ENCODE data around the gene SNX3.

The SNX3 gene

DNA sequence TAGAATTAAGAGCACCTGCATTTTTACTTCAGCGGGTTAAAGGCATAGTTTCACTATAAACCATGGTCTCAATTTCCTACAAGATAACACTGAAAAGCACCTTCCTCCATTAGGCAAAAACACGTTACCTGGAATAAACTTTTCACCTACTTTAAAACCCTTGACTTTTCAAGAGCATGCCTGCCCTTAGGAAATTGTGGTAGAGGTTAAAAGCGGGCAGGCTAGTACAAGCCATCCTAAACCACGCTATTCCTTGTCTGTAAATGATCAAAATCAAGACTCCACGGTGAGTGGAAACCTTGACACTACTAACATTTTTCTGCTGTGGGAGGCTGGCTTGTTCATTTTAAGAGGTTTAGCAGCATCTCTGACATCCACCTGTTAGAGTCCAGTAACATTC is 51.1 kb downstream of the SNX3 start:
- DNase-seq (ENCODE audit: low read depth in 1 of 2, low spot score in 1 of 2) = no peak

DNA sequence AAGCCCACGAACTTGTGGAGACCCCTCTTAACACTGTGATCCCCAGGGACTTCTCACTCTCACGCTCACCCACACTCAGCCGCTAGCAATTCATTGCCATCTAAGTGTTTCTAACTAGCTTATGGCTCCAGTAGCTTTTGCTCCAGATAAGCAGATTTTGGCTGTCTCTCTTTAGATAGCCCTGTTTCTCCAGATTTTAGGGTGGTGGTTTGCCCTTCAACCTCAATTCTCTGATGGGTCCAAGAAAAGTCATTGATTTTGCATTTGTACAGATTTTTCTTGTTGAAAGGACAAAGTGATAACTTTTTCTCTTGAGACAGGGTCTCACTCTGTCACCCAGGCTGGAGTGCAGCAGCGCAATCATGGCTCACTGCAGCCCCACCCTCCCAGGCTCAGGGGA is 53.8 kb downstream of the SNX3 start:
- DNase-seq (ENCODE audit: low read depth in 1 of 2, low spot score in 1 of 2) = no peak

DNA sequence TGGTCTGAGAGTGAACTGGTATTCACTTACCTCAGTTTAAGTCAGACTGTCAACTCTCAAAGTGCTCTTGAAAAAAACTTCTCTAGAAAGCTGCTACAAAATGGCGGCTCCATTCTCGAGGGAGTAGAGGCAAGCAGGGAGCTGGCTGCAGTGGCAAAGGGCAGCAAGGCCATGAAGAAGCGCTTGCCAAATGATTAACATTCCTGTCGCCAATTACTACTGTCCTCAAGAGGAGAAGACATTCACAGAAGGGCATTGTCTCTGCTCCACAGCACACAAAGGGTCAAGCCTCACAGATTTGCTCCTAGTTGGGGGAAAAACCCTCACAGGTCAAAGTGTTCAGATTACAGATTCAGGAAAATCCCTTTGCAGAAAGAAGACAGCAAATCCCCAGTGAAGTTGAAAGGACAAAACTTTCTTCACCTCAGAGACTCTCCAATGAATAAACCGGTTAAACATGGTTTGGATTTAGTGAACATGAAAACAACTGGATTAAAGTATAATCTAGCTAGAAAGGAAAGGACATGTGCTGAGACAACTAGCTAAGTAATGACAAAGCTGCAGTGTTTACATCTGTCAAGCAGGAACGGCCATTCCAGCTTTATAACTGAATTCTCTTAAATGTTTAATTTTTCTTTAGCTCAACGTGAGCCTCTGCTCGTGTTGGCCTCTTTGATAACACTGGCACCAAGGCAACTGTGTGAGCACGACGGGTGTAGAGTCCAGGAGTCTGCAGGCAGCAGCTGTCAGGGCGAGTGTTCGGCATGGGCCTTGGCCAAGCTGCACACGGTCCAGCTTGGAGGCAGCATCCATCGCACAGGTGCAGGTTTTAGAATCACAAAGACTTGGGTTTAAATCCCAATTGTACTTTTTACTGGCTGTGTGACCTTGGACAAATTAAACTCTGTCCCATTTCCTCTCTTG is 57.4 kb downstream of the SNX3 start:
- DNase-seq (ENCODE audit: low read depth in 1 of 2, low spot score in 1 of 2) = no peak

GRCh38 chr6:108200631-108201030 is 60.2 kb downstream of the SNX3 start:
- no peak for DNase-seq (ENCODE audit: low read depth in 1 of 2, low spot score in 1 of 2)

GRCh38 chr6:108200186-108200585 is 60.7 kb downstream of the SNX3 start:
- DNase-seq (ENCODE audit: low read depth in 1 of 2, low spot score in 1 of 2) = no peak

- no peak for DNase-seq (ENCODE audit: low read depth in 1 of 2, low spot score in 1 of 2)
These were observed 61.9 kb downstream of the SNX3 start for GRCh38 chr6:108198761-108199498.

DNA sequence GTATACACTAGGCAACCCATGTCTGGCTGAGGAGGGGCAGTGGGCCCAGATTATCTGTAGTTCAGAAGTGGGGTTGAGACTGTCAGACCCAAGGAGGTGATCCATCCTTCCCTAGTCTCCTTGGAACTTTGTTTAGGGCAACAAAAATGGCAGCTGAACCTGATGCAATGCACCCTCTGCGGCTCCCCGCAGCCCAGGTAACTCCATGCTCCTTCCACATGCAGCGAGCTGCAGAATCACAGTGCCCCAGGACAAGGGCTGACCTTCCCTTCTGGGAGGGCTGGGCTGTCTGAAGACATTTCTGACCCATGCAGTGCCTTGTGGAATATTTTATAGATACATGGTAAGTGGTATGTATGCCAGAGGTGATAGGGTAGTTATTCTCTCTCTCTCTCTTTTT is 65.6 kb downstream of the SNX3 start:
- no peak for DNase-seq (ENCODE audit: low read depth in 1 of 2, low spot score in 1 of 2)

- DNase-seq (ENCODE audit: low read depth in 1 of 2, low spot score in 1 of 2) = no peak
These were observed 66.3 kb downstream of the SNX3 start for GRCh38 chr6:108194503-108194902.

DNA sequence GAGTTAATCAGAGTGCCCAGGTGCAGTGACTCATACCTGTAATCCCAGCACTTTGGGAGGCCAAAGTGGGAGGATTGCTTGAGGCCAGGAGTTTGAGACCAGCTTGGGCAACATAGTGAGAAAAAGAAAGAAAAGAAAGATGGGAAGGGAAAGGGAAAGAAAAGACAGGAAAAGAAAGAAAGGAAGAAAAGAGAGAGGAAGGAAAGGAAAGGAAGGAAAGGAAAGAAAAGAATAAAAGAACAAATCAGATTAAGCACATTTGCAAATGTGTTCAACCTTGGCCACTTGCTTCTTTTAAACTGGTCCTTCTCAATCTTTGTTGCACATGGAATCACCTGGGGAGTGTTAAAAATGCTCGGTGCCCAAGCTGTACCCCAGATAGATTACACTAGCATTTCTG is 67.0 kb downstream of the SNX3 start:
- DNase-seq (ENCODE audit: low read depth in 1 of 2, low spot score in 1 of 2) = no peak

- no peak for DNase-seq (ENCODE audit: low read depth in 1 of 2, low spot score in 1 of 2)
These were observed 67.7 kb downstream of the SNX3 start for GRCh38 chr6:108193131-108193530.

DNA sequence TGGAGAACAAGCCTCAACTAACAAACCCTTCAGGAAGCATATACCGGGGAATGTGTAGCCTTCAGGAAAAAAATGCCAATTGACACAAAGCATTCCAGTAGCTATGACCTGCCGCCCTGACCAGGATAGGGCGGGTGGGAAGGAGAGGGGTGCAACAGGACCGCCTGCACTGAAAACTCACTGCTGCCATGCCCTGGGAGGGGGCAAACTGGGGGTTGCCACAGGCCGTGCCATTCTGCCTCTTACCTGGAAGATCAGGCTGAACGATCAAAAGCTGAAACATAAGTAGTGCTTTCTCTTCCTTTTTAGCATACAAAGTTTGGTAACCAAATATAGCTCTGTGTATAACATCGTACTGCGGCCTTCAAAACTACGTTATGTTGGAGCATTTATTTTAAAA is 73.3 kb downstream of the SNX3 start:
- DNase-seq (ENCODE audit: low read depth in 1 of 2, low spot score in 1 of 2) = no peak

DNA sequence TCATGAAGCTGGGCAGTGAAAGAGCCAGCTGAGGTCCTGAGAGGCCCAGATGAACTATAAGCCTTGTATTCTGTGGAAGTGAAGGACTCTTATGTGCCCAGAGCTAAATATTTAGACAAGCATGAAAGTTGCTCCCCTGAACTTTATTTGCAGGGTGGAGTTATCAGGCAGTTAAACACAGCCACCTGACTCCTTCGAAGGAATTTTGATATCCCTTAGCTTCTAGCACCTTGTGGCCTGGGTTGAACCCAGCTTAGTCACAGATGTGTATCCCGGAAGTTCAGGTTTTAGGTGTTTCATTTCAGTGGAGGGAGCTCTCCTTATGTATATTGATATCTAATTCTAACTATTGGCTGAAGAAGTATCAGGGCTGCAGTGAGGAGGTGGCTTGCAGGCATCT is 74.6 kb downstream of the SNX3 start:
- DNase-seq (ENCODE audit: low read depth in 1 of 2, low spot score in 1 of 2) = no peak

DNA sequence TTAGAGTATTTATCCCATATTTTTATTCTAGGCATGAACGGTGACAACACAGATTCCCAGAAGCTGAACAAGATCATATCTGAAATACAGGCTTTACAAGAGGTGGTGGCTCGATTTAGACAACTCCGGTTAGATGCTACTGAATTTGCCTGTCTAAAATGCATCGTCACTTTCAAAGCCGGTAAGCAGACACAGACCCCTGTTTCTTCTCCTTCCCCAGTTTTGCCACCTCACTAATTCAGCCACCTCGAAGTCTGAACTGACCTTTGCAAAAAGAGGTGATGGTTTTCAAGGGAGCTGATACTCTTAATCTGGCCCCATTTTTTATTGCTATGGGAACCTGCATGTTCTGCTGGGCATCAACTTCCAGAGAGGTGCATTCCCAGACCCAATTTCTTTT is 80.1 kb downstream of the SNX3 start:
- DNase-seq (ENCODE audit: low read depth in 1 of 2, low spot score in 1 of 2) = no peak

DNA sequence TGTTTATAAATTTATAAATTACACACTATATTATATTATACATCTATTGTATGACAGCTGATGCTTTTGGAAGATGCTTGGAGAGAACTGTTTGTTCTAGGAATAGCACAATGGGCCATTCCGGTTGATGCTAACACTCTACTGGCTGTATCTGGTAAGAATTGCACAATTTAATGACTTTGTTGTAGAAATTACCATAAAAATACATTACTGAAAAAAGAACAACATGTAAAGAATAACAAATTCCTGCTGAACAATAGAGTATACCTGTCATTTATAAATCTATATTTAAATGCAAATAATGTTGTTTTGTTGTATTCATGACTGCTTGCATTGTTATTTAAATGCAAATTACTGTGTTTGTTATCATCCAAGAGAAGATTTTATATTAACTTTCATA is 80.6 kb downstream of the SNX3 start:
- no peak for DNase-seq (ENCODE audit: low read depth in 1 of 2, low spot score in 1 of 2)

- no peak for DNase-seq (ENCODE audit: low read depth in 1 of 2, low spot score in 1 of 2)
These were observed 81.1 kb downstream of the SNX3 start for GRCh38 chr6:108179741-108180140.

- DNase-seq (ENCODE audit: low read depth in 1 of 2, low spot score in 1 of 2) = no peak
These were observed 84.4 kb downstream of the SNX3 start for GRCh38 chr6:108176281-108177089.

DNA sequence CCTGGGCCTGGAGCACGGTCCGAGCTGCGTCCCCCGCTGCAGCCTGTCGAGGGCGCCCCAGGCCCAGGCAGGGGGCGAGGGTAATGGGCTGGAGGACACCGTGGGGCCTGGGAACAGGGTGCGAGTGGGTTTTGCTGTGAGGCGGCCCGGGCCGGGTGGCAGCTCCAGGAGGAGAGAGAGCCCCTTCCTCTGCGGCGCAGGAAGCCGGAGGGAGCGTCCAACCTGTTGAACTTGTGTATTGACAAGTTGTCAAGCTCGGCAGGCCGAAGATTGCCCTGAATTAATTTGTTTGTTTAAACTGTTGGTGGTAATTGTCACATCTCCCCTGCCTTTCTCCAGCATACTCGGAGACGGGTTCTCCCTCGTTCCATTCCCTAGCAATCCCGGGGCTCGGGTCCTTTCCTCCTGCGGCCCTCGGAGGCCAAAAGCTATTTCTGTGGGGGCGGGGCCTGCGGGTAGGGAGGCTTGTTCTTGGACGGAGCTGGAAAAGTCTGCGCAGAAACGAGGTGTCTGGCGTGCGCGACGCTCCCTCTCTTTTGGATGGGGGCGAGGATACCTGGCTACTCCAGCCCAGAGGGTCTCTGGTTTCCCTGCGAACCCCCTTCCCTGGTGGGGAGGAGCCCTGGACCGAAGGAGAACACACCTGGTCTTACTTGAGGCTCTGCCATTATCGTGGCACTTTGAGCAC is 85.1 kb downstream of the SNX3 start:
- DNase-seq (ENCODE audit: low read depth in 1 of 2, low spot score in 1 of 2) = no peak

- DNase-seq (ENCODE audit: low read depth in 1 of 2, low spot score in 1 of 2) = no peak
These were observed 85.7 kb downstream of the SNX3 start for GRCh38 chr6:108175176-108175591.

GRCh38 chr6:108174371-108175175 is 86.3 kb downstream of the SNX3 start:
- no peak for DNase-seq (ENCODE audit: low read depth in 1 of 2, low spot score in 1 of 2)

DNA sequence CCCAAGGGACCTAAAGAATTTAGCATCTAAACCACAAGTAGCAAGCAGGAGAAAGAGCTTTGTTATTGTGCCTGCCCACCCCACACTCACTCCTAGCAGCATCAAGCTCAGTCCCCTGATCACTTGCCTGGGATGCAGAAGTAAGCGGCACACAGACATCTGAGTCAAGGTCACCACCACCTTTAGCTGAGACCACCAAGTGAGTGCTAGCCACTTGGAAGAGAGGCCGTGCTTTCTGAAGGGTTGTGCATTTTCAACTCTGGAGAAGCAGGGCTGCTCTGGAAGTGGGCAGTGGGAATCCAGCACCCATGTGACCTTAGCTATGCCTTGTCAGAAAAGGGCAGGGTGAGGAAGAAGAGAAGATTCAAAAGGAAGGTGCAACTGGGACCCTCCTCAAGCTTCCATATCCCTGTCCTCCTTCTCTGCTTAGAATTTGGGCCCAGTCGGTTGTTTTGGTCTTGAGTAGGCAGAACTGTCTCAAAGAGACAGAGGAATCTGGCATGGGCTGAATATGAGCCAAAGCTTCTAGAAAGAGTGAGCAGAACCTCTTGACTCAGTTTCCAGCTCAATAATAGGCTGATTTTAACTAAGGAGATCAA is 88.8 kb downstream of the SNX3 start:
- no peak for DNase-seq (ENCODE audit: low read depth in 1 of 2, low spot score in 1 of 2)
